Anterior cingulate cortex (tissue), 58 donors: ENCODE results near the gene TMEM170A.

Experiments used
- DNase-seq, 58 donors: peaks; one replicate each; lab custom pipeline; 2025; lab: John Stamatoyannopoulos, UW

Gene TMEM170A

DNA sequence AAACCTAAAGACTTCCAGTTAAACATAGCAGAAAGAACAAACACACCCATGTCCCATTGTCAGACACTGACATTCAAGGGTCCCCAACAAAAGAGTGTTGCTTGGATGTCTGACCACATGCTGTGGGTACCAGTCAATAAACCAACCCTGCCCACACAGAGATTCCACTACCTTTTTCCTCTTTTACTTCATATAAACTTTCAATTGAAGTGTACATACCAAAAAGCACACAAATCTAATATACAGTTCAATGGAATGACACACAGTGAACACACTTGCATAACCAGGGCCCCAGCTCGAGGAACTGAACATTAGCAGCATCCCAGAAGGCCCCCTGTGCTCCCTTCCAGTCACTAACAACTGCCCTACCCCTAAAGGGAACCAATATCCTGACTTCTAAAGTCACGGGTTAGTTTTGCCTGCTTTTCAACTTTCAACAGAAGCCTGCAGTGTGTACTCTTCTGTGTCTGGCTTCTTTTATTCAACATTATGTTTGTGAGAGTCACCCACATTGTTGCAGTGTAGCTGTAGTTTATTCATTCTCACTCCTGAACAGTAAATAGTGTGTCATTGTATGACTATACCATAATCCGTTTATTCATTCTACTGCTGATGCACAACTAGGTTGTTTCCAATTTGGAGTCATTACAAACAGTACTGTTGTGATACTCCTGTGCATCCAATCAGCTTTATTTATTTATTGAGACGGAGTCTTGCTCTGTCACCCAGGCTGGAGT lies 49.2 kb downstream of the TMEM170A start:
- no peak for DNase-seq

DNA sequence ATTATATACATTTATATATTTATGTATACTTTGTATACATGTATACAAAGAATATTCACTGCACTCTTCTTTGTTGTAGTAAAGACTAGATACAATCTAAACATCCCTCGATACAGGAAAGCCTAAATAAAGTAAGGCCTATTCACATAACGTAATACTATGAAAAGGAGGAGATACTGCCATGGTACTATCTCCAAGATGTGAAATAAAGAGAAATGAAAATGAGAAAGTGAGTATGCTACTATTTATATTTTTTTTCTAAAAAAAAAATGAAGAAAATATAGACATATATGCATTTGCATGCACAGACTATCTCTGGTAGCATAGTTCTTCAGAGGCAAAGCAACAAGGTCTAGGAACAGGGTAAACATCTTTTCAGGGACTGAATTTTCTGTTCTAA lies 50.5 kb downstream of the TMEM170A start:
- no peak for DNase-seq

DNA sequence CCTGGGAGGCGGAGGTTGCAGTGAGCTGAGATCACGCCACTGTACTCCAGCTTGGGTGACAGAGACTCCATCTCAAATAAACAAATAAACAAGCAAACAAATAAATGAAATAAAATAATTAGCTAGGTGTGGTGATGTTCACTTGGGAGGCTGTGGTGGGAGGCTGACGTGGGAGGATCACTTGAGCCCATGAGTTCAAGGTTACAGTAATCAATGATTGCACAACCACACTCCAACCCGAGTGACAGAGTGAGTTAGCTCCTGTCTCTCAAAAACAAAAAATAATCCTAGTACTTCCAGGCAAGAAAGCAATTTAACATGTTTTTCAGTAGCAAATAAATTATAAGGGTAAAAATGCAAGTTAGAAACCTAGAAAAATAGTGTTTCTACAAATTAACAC lies 57.5 kb downstream of the TMEM170A start:
- no peak for DNase-seq

DNA sequence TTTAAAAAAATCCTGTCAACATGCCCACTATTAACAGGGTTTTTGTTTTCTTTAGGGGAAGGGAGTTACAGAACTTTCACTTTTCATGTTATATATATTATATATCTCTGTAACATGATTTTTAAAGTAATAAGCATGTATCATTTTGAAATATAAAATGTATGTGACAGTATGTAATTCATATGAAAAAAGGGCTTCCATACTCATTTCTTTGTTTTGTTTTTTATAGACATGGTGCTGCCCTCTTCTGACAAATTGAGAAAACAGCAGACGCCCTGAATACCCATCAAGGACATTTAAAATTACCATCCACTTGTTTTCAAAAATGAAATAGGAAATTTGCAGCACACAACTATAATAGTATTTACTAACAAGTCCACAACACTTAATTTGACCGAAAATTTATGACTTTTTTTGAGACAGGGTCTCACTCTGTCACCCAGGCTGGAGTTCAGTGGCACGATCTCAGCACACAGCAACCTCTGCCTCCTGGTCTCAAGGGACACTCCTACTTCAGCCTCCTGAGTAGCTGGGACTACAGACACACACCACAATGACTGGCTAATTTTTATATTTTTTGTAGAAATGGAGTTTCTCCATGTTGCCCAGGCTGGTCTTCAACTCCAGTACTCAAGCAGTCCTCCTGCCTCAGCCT lies 61.5 kb downstream of the TMEM170A start:
- peak in 1 of 58 donors; percentile 19 for DNase-seq

DNA sequence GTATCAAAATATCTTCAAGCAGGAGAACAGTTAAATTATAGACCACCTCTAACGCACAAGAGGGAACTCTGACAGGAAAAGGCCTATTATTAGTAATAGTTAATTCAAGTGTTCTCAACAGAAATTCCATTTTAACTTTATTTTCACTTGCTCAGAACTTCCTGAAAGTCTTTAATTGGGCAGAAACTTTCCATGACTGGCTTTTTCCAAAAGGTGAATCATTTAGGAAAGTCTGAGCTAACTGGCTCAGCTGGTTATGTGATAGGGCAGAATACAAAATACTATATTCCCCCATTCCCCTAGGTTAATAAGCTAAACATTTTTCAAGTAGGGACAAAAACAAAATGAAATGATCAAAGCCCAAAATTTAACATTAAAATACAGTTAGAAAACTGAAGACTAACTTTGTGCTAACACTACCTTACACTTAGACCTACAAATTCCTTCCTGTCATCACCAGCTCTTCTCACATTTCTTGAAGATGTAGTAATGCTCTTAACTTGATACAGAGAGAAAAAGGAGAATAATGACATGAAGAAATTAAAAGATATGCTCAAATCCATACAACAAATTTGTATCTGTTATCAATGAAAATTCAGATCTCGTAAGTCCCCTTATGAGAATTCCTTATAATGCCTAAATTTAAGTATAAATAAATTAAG lies 62.2 kb downstream of the TMEM170A start:
- no peak for DNase-seq

DNA sequence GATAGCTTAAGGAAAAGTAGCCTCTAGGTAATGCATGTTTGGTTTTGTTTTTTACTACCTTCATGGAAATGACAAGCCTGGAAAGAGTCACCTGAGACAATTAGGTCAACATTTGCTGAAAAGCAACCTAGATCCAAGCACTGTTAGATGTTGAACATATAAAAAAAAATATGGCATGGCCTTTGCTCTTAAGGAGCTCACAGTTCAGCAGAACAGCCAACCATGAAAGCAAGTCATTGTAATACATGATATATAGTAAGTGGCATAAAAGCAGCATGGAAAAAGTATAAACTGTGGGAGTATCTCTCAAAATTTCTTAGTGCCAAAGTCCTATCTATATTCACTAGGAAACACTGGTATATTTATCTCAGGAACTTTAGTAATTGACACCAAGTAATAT lies 62.8 kb downstream of the TMEM170A start:
- no peak for DNase-seq

DNA sequence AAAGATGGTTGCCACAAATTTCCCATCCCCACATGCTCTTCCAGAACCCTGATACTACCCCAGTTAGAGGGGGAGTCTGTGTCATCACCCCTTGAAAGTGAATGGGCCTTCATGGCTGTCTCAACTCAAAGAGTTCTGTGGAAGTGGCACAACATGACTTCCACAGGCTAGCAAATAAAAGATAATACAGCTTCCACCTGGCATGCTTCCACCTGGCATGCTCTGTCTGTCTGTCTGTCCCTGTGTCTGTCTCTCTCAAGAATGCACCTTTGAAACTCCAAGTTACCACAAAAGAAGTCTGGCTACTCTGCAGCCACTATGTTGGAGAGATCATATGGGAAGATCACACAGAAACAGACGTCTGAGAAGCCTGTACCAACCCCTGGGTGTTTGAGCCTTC lies 66.2 kb downstream of the TMEM170A start:
- no peak for DNase-seq

DNA sequence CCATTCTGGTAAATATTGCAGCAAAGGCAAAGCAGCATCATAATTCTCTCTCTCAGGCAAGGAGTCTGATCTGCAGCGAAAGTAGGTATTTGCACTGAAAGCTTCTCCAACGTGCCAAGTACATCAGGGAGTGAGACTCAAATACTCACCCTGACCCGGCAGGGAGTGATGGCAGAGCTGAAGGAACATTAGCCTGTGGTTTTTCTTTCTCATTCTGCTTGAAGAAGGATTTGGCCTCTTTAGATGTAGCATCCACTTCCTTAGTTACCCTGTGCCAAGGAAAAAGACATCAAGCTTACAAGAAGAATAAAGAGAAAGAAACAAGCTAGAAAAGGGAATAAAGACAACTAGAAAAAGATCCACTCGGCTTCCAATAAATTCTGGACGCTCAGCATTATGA lies 69.5 kb downstream of the TMEM170A start:
- DNase-seq = no peak
